ENCODE data around the gene SNAI3. TPM values are rescaled to one million over a fixed set of nuclear protein-coding genes. Genes with fewer than 3 reads are reported as not detected.

SNAI3 gene
- total RNA-seq, 4 donors from 2014 or later = 0.39 to 1.7 (median 1.1) TPM; not detected in 1

GRCh38 chr16:88690341-88691128 is 4.2 kb upstream of the SNAI3 start:
- TF ChIP-seq, protein P1, sequence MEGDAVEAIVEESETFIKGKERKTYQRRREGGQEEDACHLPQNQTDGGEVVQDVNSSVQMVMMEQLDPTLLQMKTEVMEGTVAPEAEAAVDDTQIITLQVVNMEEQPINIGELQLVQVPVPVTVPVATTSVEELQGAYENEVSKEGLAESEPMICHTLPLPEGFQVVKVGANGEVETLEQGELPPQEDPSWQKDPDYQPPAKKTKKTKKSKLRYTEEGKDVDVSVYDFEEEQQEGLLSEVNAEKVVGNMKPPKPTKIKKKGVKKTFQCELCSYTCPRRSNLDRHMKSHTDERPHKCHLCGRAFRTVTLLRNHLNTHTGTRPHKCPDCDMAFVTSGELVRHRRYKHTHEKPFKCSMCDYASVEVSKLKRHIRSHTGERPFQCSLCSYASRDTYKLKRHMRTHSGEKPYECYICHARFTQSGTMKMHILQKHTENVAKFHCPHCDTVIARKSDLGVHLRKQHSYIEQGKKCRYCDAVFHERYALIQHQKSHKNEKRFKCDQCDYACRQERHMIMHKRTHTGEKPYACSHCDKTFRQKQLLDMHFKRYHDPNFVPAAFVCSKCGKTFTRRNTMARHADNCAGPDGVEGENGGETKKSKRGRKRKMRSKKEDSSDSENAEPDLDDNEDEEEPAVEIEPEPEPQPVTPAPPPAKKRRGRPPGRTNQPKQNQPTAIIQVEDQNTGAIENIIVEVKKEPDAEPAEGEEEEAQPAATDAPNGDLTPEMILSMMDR (IDR thresholded peaks at IDR 0.05) = no peak
- no peak for TF ChIP-seq EP300 (IDR thresholded peaks at IDR 0.05)
- TF ChIP-seq POLR2AphosphoS5 (IDR thresholded peaks at IDR 0.05) = no peak
- TF ChIP-seq POLR2A (IDR thresholded peaks at IDR 0.05) = no peak
- 66% methylated on average over 8 of the region's 21 CpGs; no CpG with 5 or more reads in 1 of the 2 donors for WGBS, 2 donors (ENCODE audit: low coverage in 1 of 2)
- H3K9me3 ChIP-seq = no peaks in the 10 kb centered on the region
- H3K36me3 ChIP-seq = peaks cover 0 to 6% of the 10 kb centered on the region in 2 donors
- H3K27me3 ChIP-seq = peaks cover 73% of the 10 kb centered on the region
- no peak overlapping the region for H3K4me3 ChIP-seq
- no peak overlapping the region for H3K27ac ChIP-seq
- ATAC-seq = no peak
- H3K4me1 ChIP-seq = peaks cover 0 to 17% (median 10%) of the 10 kb centered on the region in 3 donors

- ATAC-seq = no peak
Observed at GRCh38 chr16:88688013-88688778, 1.9 kb upstream of the SNAI3 start.

GRCh38 chr16:88687676-88688012 is 1.3 kb upstream of the SNAI3 start:
- no peak overlapping the region for H3K27ac ChIP-seq
- H3K4me3 ChIP-seq = no peak overlapping the region
- TF ChIP-seq POLR2A (IDR thresholded peaks at IDR 0.05) = no peak
- no peak for TF ChIP-seq EP300 (IDR thresholded peaks at IDR 0.05)
- no peak for TF ChIP-seq POLR2AphosphoS5 (IDR thresholded peaks at IDR 0.05)
- TF ChIP-seq, protein P1 (IDR thresholded peaks at IDR 0.05) = no peak
- peaks cover 100% of the 10 kb centered on the region for H3K27me3 ChIP-seq
- peaks cover 0 to 26% (median 10%) of the 10 kb centered on the region in 3 donors for H3K4me1 ChIP-seq
- WGBS, 2 donors (ENCODE audit: low coverage in 1 of 2) = 44 to 50% methylated on average over 1 to 2 of the region's 3 CpGs
- H3K9me3 ChIP-seq = no peaks in the 10 kb centered on the region
- no peaks in the 10 kb centered on the region for H3K36me3 ChIP-seq
- no peak for ATAC-seq

More at GRCh38 chr16:88688013-88688778, 1.9 kb upstream of the SNAI3 start:
- H3K27me3 ChIP-seq = peaks cover 96% of the 10 kb centered on the region
- H3K4me1 ChIP-seq = peaks cover 0 to 26% (median 10%) of the 10 kb centered on the region in 3 donors
- no peak overlapping the region for H3K4me3 ChIP-seq
- WGBS, 2 donors (ENCODE audit: low coverage in 1 of 2) = 24 to 59% methylated on average over 7 to 12 of the region's 28 CpGs
- no peaks in the 10 kb centered on the region for H3K9me3 ChIP-seq
- no peaks in the 10 kb centered on the region for H3K36me3 ChIP-seq
- no peak for TF ChIP-seq POLR2A (IDR thresholded peaks at IDR 0.05)
- TF ChIP-seq, protein P1 (IDR thresholded peaks at IDR 0.05) = no peak
- no peak for TF ChIP-seq POLR2AphosphoS5 (IDR thresholded peaks at IDR 0.05)
- TF ChIP-seq EP300 (IDR thresholded peaks at IDR 0.05) = no peak
- no peak overlapping the region for H3K27ac ChIP-seq

GRCh38 chr16:88687254-88687576 is 908 bp upstream of the SNAI3 start:
- Histone ChIP-seq H3K27me3 (peaks cover 100% of the 10 kb centered on the region), H3K27ac (no peak overlapping the region), H3K4me1 (peaks cover 0 to 26% (median 10%) of the 10 kb centered on the region in 3 donors), H3K9me3 (no peaks in the 10 kb centered on the region), H3K36me3 (no peaks in the 10 kb centered on the region), H3K4me3 (no peak overlapping the region)
- TF ChIP-seq POLR2A (IDR thresholded peaks at IDR 0.05) (no peak), POLR2AphosphoS5 (IDR thresholded peaks at IDR 0.05) (no peak), EP300 (IDR thresholded peaks at IDR 0.05) (no peak)
- TF ChIP-seq, protein P1 (IDR thresholded peaks at IDR 0.05) = no peak
- ATAC-seq = no peak
- 60% methylated on average over 6 of the region's 10 CpGs; no CpG with 5 or more reads in 1 of the 2 donors for WGBS, 2 donors (ENCODE audit: low coverage in 1 of 2)

Data from gastroesophageal sphincter (tissue), 4 donors.